Upper lobe of left lung (tissue), 4 donors: Measurements from ENCODE around the gene NR1H2.

Experiments used
- POLR2A ChIP-seq, 4 donors: fragments of 450-650 bp; IDR thresholded peaks; one replicate each; pipeline ENCODE4 v1.5.1; 2016 to 2017; ENCODE audit warnings: antibody characterized with exemption in 4 of 4, mild to moderate bottlenecking in 2 of 4
- TF ChIP-seq, protein P1 (sequence below), 6 experiments: fragments of 450-650 bp in 4 of 6; fragments of 200-600 bp in 2 of 6; sonication (generic) in 2 of 6; IDR thresholded peaks; one replicate each; pipeline ENCODE4 v1.5.1; 2016 to 2019; ENCODE audit warnings: antibody characterized with exemption in 6 of 6

DNA sequence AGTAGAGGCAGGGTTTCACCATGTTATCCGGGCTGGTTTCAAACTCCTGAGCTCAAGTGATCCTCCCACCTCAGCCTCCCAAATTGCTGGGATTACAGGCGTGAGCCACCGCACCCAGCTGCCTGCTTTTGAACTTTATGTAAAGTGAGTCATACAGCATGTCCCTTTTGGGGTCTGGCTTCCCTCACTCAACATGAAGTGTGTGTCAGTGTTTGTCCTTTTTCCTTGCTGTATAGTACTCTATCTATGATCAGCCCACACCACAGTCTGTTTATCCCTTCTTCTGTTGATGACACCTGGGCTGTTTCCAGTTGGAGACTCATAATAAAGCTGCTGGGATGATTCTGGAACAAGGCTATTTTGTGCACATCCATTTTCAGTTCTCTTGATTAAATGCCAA is 44.6 kb downstream of the NR1H2 start:
- TF ChIP-seq POLR2A (IDR thresholded peaks at IDR 0.05): no peak
- TF ChIP-seq, protein P1, sequence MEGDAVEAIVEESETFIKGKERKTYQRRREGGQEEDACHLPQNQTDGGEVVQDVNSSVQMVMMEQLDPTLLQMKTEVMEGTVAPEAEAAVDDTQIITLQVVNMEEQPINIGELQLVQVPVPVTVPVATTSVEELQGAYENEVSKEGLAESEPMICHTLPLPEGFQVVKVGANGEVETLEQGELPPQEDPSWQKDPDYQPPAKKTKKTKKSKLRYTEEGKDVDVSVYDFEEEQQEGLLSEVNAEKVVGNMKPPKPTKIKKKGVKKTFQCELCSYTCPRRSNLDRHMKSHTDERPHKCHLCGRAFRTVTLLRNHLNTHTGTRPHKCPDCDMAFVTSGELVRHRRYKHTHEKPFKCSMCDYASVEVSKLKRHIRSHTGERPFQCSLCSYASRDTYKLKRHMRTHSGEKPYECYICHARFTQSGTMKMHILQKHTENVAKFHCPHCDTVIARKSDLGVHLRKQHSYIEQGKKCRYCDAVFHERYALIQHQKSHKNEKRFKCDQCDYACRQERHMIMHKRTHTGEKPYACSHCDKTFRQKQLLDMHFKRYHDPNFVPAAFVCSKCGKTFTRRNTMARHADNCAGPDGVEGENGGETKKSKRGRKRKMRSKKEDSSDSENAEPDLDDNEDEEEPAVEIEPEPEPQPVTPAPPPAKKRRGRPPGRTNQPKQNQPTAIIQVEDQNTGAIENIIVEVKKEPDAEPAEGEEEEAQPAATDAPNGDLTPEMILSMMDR (IDR thresholded peaks at IDR 0.05): no peak
